ENCODE measurements around the gene UBTD2.

Gene UBTD2

GRCh38 chr5:172255444-172255843 is 28.1 kb downstream of the UBTD2 start:
- TF ChIP-seq CTCF (IDR thresholded peaks at IDR 0.05): no peak
- Histone ChIP-seq H3K27me3 (no peaks in the 10 kb centered on the region), H3K27ac (no peak overlapping the region), H3K4me3 (no peak overlapping the region), H3K9me3 (peaks cover 0 to 13% (median 9%) of the 10 kb centered on the region in 3 donors), H3K4me1 (no peaks in the 10 kb centered on the region), H3K36me3 (peaks cover 6 to 23% (median 16%) of the 10 kb centered on the region in 3 donors)
- DNase-seq: no peak
- intact Hi-C loops (cut with DNase I; ENCODE audit: low total_unique reads): no loop called here

- no peak for DNase-seq
- intact Hi-C loops (cut with DNase I; ENCODE audit: low total_unique reads): no loop called here
- H3K27ac ChIP-seq: no peak overlapping the region
- no peak overlapping the region for H3K4me3 ChIP-seq
- no peak for TF ChIP-seq CTCF (IDR thresholded peaks at IDR 0.05)
- H3K36me3 ChIP-seq: peaks cover 6 to 23% (median 20%) of the 10 kb centered on the region in 3 donors
- no peaks in the 10 kb centered on the region for H3K4me1 ChIP-seq
- peaks cover 0 to 13% (median 9%) of the 10 kb centered on the region in 3 donors for H3K9me3 ChIP-seq
- H3K27me3 ChIP-seq: no peaks in the 10 kb centered on the region
These were observed 31.1 kb downstream of the UBTD2 start for GRCh38 chr5:172252501-172252900.

- no peak for DNase-seq
- TF ChIP-seq CTCF (IDR thresholded peaks at IDR 0.05): no peak
- H3K27me3 ChIP-seq: no peaks in the 10 kb centered on the region
These were observed 32.1 kb downstream of the UBTD2 start for GRCh38 chr5:172251419-172251818.

GRCh38 chr5:172248637-172249036 is 34.9 kb downstream of the UBTD2 start:
- no peak for TF ChIP-seq CTCF (IDR thresholded peaks at IDR 0.05)
- intact Hi-C loops (cut with DNase I; ENCODE audit: low total_unique reads): no loop called here
- no peak for DNase-seq
- peaks cover 0 to 10% (median 4%) of the 10 kb centered on the region in 3 donors for H3K36me3 ChIP-seq
- no peaks in the 10 kb centered on the region for H3K27me3 ChIP-seq
- H3K4me3 ChIP-seq: no peak overlapping the region
- peaks cover 0 to 13% (median 9%) of the 10 kb centered on the region in 3 donors for H3K9me3 ChIP-seq
- H3K27ac ChIP-seq: no peak overlapping the region
- H3K4me1 ChIP-seq: no peaks in the 10 kb centered on the region

More at GRCh38 chr5:172251419-172251818, 32.1 kb downstream of the UBTD2 start:
- Histone ChIP-seq H3K9me3 (peaks cover 0 to 13% (median 9%) of the 10 kb centered on the region in 3 donors), H3K4me1 (no peaks in the 10 kb centered on the region), H3K27ac (no peak overlapping the region), H3K36me3 (peaks cover 6 to 23% (median 20%) of the 10 kb centered on the region in 3 donors), H3K4me3 (no peak overlapping the region)
- intact Hi-C loops (cut with DNase I; ENCODE audit: low total_unique reads): no loop called here

GRCh38 chr5:172245703-172246125 is 37.9 kb downstream of the UBTD2 start:
- no peak overlapping the region for H3K27ac ChIP-seq
- no peaks in the 10 kb centered on the region for H3K4me1 ChIP-seq
- no peak for TF ChIP-seq CTCF (IDR thresholded peaks at IDR 0.05)
- no peak for DNase-seq
- no peaks in the 10 kb centered on the region for H3K9me3 ChIP-seq
- H3K4me3 ChIP-seq: no peak overlapping the region
- H3K27me3 ChIP-seq: no peaks in the 10 kb centered on the region
- peaks cover 0 to 4% (median 0%) of the 10 kb centered on the region in 3 donors for H3K36me3 ChIP-seq
- intact Hi-C loops (cut with DNase I; ENCODE audit: low total_unique reads): no loop called here

GRCh38 chr5:172245046-172245445 is 38.5 kb downstream of the UBTD2 start:
- no peak for TF ChIP-seq CTCF (IDR thresholded peaks at IDR 0.05)
- DNase-seq: no peak
- H3K4me1 ChIP-seq: no peaks in the 10 kb centered on the region

More at GRCh38 chr5:172245046-172245445, 38.5 kb downstream of the UBTD2 start:
- no peaks in the 10 kb centered on the region for H3K9me3 ChIP-seq
- no peak overlapping the region for H3K4me3 ChIP-seq
- H3K36me3 ChIP-seq: peaks cover 0 to 4% (median 0%) of the 10 kb centered on the region in 3 donors
- intact Hi-C loops (cut with DNase I; ENCODE audit: low total_unique reads): no loop called here
- no peaks in the 10 kb centered on the region for H3K27me3 ChIP-seq
- no peak overlapping the region for H3K27ac ChIP-seq

All from tibial artery (tissue), 4 donors.